HG02981 (cell line): ENCODE measurements around the gene FBXL13.
"Not testable (repeated sequence)": the region's sequence is repeated elsewhere in the genome, so short reads cannot be mapped to it uniquely, and the experiment has no call there.

Experiments used
- ATAC-seq: cut with Tn5 transposase; IDR thresholded peaks from one replicate; pipeline ENCODE4 v1.9.1; 2021; ENCODE audit warnings: mild to moderate bottlenecking, moderate library complexity; ENCODE audit not compliant: unreplicated experiment

The FBXL13 gene

GRCh38 chr7:102869195-102869594 is 205.4 kb downstream of the FBXL13 start:
- ATAC-seq: no peak

- no peak for ATAC-seq
These were observed 207.9 kb downstream of the FBXL13 start for GRCh38 chr7:102866535-102867215.

- no peak for ATAC-seq
These were observed 209.6 kb downstream of the FBXL13 start for GRCh38 chr7:102864958-102865357.

- no peak for ATAC-seq
These were observed 214.2 kb downstream of the FBXL13 start for GRCh38 chr7:102860351-102860811.

GRCh38 chr7:102859799-102860125 is 214.8 kb downstream of the FBXL13 start:
- ATAC-seq: no peak

- ATAC-seq: no peak
These were observed 215.4 kb downstream of the FBXL13 start for GRCh38 chr7:102859084-102859798.

GRCh38 chr7:102856036-102856435 is 218.6 kb downstream of the FBXL13 start:
- no peak for ATAC-seq

- no peak for ATAC-seq
These were observed 225.1 kb downstream of the FBXL13 start for GRCh38 chr7:102849538-102849937.

- ATAC-seq: no peak
These were observed 225.5 kb downstream of the FBXL13 start for GRCh38 chr7:102849079-102849478.

GRCh38 chr7:102845346-102845745 is 229.2 kb downstream of the FBXL13 start:
- ATAC-seq: no peak

- peak; percentile 90 for ATAC-seq
These were observed 230.7 kb downstream of the FBXL13 start for GRCh38 chr7:102843850-102844249.

- ATAC-seq: no peak
These were observed 232.3 kb downstream of the FBXL13 start for GRCh38 chr7:102842284-102842683.

- ATAC-seq: no peak
These were observed 233.3 kb downstream of the FBXL13 start for GRCh38 chr7:102841290-102841689.

- no peak for ATAC-seq
These were observed 234.2 kb downstream of the FBXL13 start for GRCh38 chr7:102840404-102840803.

GRCh38 chr7:102838572-102839101 is 236.0 kb downstream of the FBXL13 start:
- not testable (repeated sequence) for ATAC-seq

GRCh38 chr7:102837802-102838201 is 236.8 kb downstream of the FBXL13 start:
- ATAC-seq: no peak

GRCh38 chr7:102836977-102837376 is 237.6 kb downstream of the FBXL13 start:
- no peak for ATAC-seq

GRCh38 chr7:102836191-102836919 is 238.2 kb downstream of the FBXL13 start:
- no peak for ATAC-seq

- peak; percentile 95 for ATAC-seq
These were observed 239.6 kb downstream of the FBXL13 start for GRCh38 chr7:102834999-102835398.

- ATAC-seq: no peak
These were observed 240.1 kb downstream of the FBXL13 start for GRCh38 chr7:102834466-102834865.

- no peak for ATAC-seq
These were observed 241.3 kb downstream of the FBXL13 start for GRCh38 chr7:102833343-102833742.

GRCh38 chr7:102832674-102833073 is 241.9 kb downstream of the FBXL13 start:
- ATAC-seq: no peak
